Measurements from ENCODE around the gene SIK2.
A peak's percentile ranks its signal among the peaks of the same experiment; 100 is the strongest.

The SIK2 gene

GRCh38 chr11:111735262-111736116, 133.2 kb downstream of the SIK2 start:
- peak overlapping the region in 1 of 2 donors; percentile 53 for H3K4me3 ChIP-seq (ENCODE audit: low read depth in 1 of 2, low read length in 2 of 2)
- peak overlapping the region; percentile 59 for H3K27ac ChIP-seq (ENCODE audit: low read depth, low read length)
- peaks cover 78% of the 10 kb centered on the region for H3K4me1 ChIP-seq (ENCODE audit: insufficient read depth, low read length)
- peak overlapping the region; percentile 55 for H3K9ac ChIP-seq (ENCODE audit: low read length)
- H3K36me3 ChIP-seq (ENCODE audit: insufficient read depth, low read length) = peaks cover 18% of the 10 kb centered on the region
- H3K9me3 ChIP-seq (ENCODE audit: low read length) = no peaks in the 10 kb centered on the region
- no peaks in the 10 kb centered on the region for H3K27me3 ChIP-seq (ENCODE audit: control insufficient read depth in 1 of 2, insufficient read depth in 2 of 2, low read length in 2 of 2)

- Histone ChIP-seq H3K9ac (ENCODE audit: low read length) (peak overlapping the region; percentile 55), H3K36me3 (ENCODE audit: insufficient read depth, low read length) (peaks cover 25% of the 10 kb centered on the region), H3K4me3 (ENCODE audit: low read depth in 1 of 2, low read length in 2 of 2) (no peak overlapping the region), H3K9me3 (ENCODE audit: low read length) (no peaks in the 10 kb centered on the region), H3K4me1 (ENCODE audit: insufficient read depth, low read length) (peaks cover 73% of the 10 kb centered on the region), H3K27ac (ENCODE audit: low read depth, low read length) (peak overlapping the region; percentile 59), H3K27me3 (ENCODE audit: control insufficient read depth in 1 of 2, insufficient read depth in 2 of 2, low read length in 2 of 2) (no peaks in the 10 kb centered on the region)
These were observed 133.9 kb downstream of the SIK2 start for GRCh38 chr11:111736181-111736590.

GRCh38 chr11:111736621-111737443, 134.6 kb downstream of the SIK2 start:
- Histone ChIP-seq H3K4me3 (ENCODE audit: low read depth in 1 of 2, low read length in 2 of 2) (no peak overlapping the region), H3K4me1 (ENCODE audit: insufficient read depth, low read length) (peaks cover 66% of the 10 kb centered on the region), H3K27ac (ENCODE audit: low read depth, low read length) (peak overlapping the region; percentile 59), H3K9ac (ENCODE audit: low read length) (peak overlapping the region; percentile 55), H3K27me3 (ENCODE audit: control insufficient read depth in 1 of 2, insufficient read depth in 2 of 2, low read length in 2 of 2) (no peaks in the 10 kb centered on the region), H3K9me3 (ENCODE audit: low read length) (no peaks in the 10 kb centered on the region), H3K36me3 (ENCODE audit: insufficient read depth, low read length) (peaks cover 31% of the 10 kb centered on the region)

- H3K9ac ChIP-seq (ENCODE audit: low read length) = no peak overlapping the region
- peaks cover 38% of the 10 kb centered on the region for H3K36me3 ChIP-seq (ENCODE audit: insufficient read depth, low read length)
- H3K27ac ChIP-seq (ENCODE audit: low read depth, low read length) = peak overlapping the region; percentile 64
- H3K27me3 ChIP-seq (ENCODE audit: control insufficient read depth in 1 of 2, insufficient read depth in 2 of 2, low read length in 2 of 2) = no peaks in the 10 kb centered on the region
- H3K4me3 ChIP-seq (ENCODE audit: low read depth in 1 of 2, low read length in 2 of 2) = peak overlapping the region in 1 of 2 donors; percentile 26
- peaks cover 60% of the 10 kb centered on the region for H3K4me1 ChIP-seq (ENCODE audit: insufficient read depth, low read length)
- no peaks in the 10 kb centered on the region for H3K9me3 ChIP-seq (ENCODE audit: low read length)
These were observed 135.4 kb downstream of the SIK2 start for GRCh38 chr11:111737444-111738210.

- peaks cover 49% of the 10 kb centered on the region for H3K36me3 ChIP-seq (ENCODE audit: insufficient read depth, low read length)
- peaks cover 43% of the 10 kb centered on the region for H3K4me1 ChIP-seq (ENCODE audit: insufficient read depth, low read length)
- no peaks in the 10 kb centered on the region for H3K27me3 ChIP-seq (ENCODE audit: control insufficient read depth in 1 of 2, insufficient read depth in 2 of 2, low read length in 2 of 2)
- no peak overlapping the region for H3K9ac ChIP-seq (ENCODE audit: low read length)
- peak overlapping the region; percentile 30 for H3K27ac ChIP-seq (ENCODE audit: low read depth, low read length)
- H3K4me3 ChIP-seq (ENCODE audit: low read depth in 1 of 2, low read length in 2 of 2) = no peak overlapping the region
- H3K9me3 ChIP-seq (ENCODE audit: low read length) = no peaks in the 10 kb centered on the region
These were observed 137.1 kb downstream of the SIK2 start for GRCh38 chr11:111739299-111739698.

- Histone ChIP-seq H3K36me3 (ENCODE audit: insufficient read depth, low read length) (peaks cover 66% of the 10 kb centered on the region), H3K4me1 (ENCODE audit: insufficient read depth, low read length) (peaks cover 31% of the 10 kb centered on the region), H3K9me3 (ENCODE audit: low read length) (no peaks in the 10 kb centered on the region), H3K27me3 (ENCODE audit: control insufficient read depth in 1 of 2, insufficient read depth in 2 of 2, low read length in 2 of 2) (no peaks in the 10 kb centered on the region), H3K27ac (ENCODE audit: low read depth, low read length) (no peak overlapping the region), H3K9ac (ENCODE audit: low read length) (no peak overlapping the region), H3K4me3 (ENCODE audit: low read depth in 1 of 2, low read length in 2 of 2) (no peak overlapping the region)
These were observed 139.5 kb downstream of the SIK2 start for GRCh38 chr11:111741751-111742150.

- peaks cover 13% of the 10 kb centered on the region for H3K4me1 ChIP-seq (ENCODE audit: insufficient read depth, low read length)
- H3K27ac ChIP-seq (ENCODE audit: low read depth, low read length) = no peak overlapping the region
- H3K9ac ChIP-seq (ENCODE audit: low read length) = no peak overlapping the region
- H3K4me3 ChIP-seq (ENCODE audit: low read depth in 1 of 2, low read length in 2 of 2) = no peak overlapping the region
- no peaks in the 10 kb centered on the region for H3K27me3 ChIP-seq (ENCODE audit: control insufficient read depth in 1 of 2, insufficient read depth in 2 of 2, low read length in 2 of 2)
- H3K36me3 ChIP-seq (ENCODE audit: insufficient read depth, low read length) = peaks cover 76% of the 10 kb centered on the region
- H3K9me3 ChIP-seq (ENCODE audit: low read length) = no peaks in the 10 kb centered on the region
These were observed 141.5 kb downstream of the SIK2 start for GRCh38 chr11:111743700-111744099.

- Histone ChIP-seq H3K36me3 (ENCODE audit: insufficient read depth, low read length) (peaks cover 69% of the 10 kb centered on the region), H3K9ac (ENCODE audit: low read length) (no peak overlapping the region), H3K27ac (ENCODE audit: low read depth, low read length) (peak overlapping the region; percentile 12), H3K4me1 (ENCODE audit: insufficient read depth, low read length) (peaks cover 13% of the 10 kb centered on the region), H3K9me3 (ENCODE audit: low read length) (no peaks in the 10 kb centered on the region), H3K27me3 (ENCODE audit: control insufficient read depth in 1 of 2, insufficient read depth in 2 of 2, low read length in 2 of 2) (no peaks in the 10 kb centered on the region), H3K4me3 (ENCODE audit: low read depth in 1 of 2, low read length in 2 of 2) (no peak overlapping the region)
These were observed 143.7 kb downstream of the SIK2 start for GRCh38 chr11:111745719-111746504.

- Histone ChIP-seq H3K27ac (ENCODE audit: low read depth, low read length) (no peak overlapping the region), H3K27me3 (ENCODE audit: control insufficient read depth in 1 of 2, insufficient read depth in 2 of 2, low read length in 2 of 2) (no peaks in the 10 kb centered on the region), H3K4me3 (ENCODE audit: low read depth in 1 of 2, low read length in 2 of 2) (no peak overlapping the region), H3K9ac (ENCODE audit: low read length) (no peak overlapping the region), H3K4me1 (ENCODE audit: insufficient read depth, low read length) (peaks cover 13% of the 10 kb centered on the region), H3K9me3 (ENCODE audit: low read length) (no peaks in the 10 kb centered on the region), H3K36me3 (ENCODE audit: insufficient read depth, low read length) (peaks cover 63% of the 10 kb centered on the region)
These were observed 146.0 kb downstream of the SIK2 start for GRCh38 chr11:111748035-111748804.

GRCh38 chr11:111749646-111750045, 147.4 kb downstream of the SIK2 start:
- no peak overlapping the region for H3K9ac ChIP-seq (ENCODE audit: low read length)
- H3K9me3 ChIP-seq (ENCODE audit: low read length) = no peaks in the 10 kb centered on the region
- peaks cover 13% of the 10 kb centered on the region for H3K4me1 ChIP-seq (ENCODE audit: insufficient read depth, low read length)
- H3K36me3 ChIP-seq (ENCODE audit: insufficient read depth, low read length) = peaks cover 63% of the 10 kb centered on the region
- no peak overlapping the region for H3K27ac ChIP-seq (ENCODE audit: low read depth, low read length)
- no peaks in the 10 kb centered on the region for H3K27me3 ChIP-seq (ENCODE audit: control insufficient read depth in 1 of 2, insufficient read depth in 2 of 2, low read length in 2 of 2)
- H3K4me3 ChIP-seq (ENCODE audit: low read depth in 1 of 2, low read length in 2 of 2) = no peak overlapping the region

Data from muscle layer of colon (tissue), 2 donors.